Erythroblast (primary cell): ENCODE results near the gene MAPK4.

ENCODE experiments used
- GATA1 ChIP-seq: IDR thresholded peaks from 2 replicates; pipeline ENCODE4 v1.6.1; 2011; ENCODE audit warnings: low read depth, mild to moderate bottlenecking, control low read depth, low read length, moderate library complexity
- POLR2A ChIP-seq: IDR thresholded peaks from 2 replicates; pipeline ENCODE4 v1.6.1; 2011; ENCODE audit warnings: mild to moderate bottlenecking, low read length

- TF ChIP-seq POLR2A (no peak), GATA1 (no peak)
These were observed 121.1 kb downstream of the MAPK4 start for GRCh38 chr18:50680966-50681365.
